IMR-90 (cell line): Measurements from ENCODE around the gene ANO9.

ENCODE experiments used
- BHLHE40 ChIP-seq: fragments of 150-350 bp; IDR thresholded peaks from 2 replicates; pipeline ENCODE4 v1.6.1; 2016; ENCODE audit warnings: mild to moderate bottlenecking, low read depth, low read length
- CEBPB ChIP-seq: IDR thresholded peaks from 2 replicates; pipeline ENCODE4 v1.6.1; 2012; ENCODE audit warnings: low read depth, low read length, improper control_type of control experiment
- CHD1 ChIP-seq: IDR thresholded peaks from 2 replicates; pipeline ENCODE4 v1.6.1; 2012; ENCODE audit warnings: low read depth, low read length, improper control_type of control experiment
- FOS ChIP-seq: fragments of 150-350 bp; IDR thresholded peaks from 2 replicates; pipeline ENCODE4 v1.6.1; 2016; ENCODE audit warnings: low read depth, low read length
- MAZ ChIP-seq: IDR thresholded peaks from 2 replicates; pipeline ENCODE4 v1.6.1; 2012; ENCODE audit warnings: low read depth, mild to moderate bottlenecking, low read length, improper control_type of control experiment, moderate library complexity, borderline replicate concordance
- MXI1 ChIP-seq: IDR thresholded peaks from 2 replicates; pipeline ENCODE4 v1.6.1; 2012; ENCODE audit warnings: low read depth, mild to moderate bottlenecking, low read length, moderate library complexity, borderline replicate concordance
- POLR2A ChIP-seq: IDR thresholded peaks from 2 replicates; pipeline ENCODE4 v1.6.1; 2012; ENCODE audit warnings: mild to moderate bottlenecking, low read depth, low read length
- RAD21 ChIP-seq: IDR thresholded peaks from 2 replicates; pipeline ENCODE4 v1.6.1; 2012; ENCODE audit warnings: low read length, improper control_type of control experiment
- RCOR1 ChIP-seq: IDR thresholded peaks from 2 replicates; pipeline ENCODE4 v1.6.1; 2012; ENCODE audit warnings: mild to moderate bottlenecking, low read length, improper control_type of control experiment; ENCODE audit not compliant: insufficient replicate concordance
- RFX5 ChIP-seq: IDR thresholded peaks from 2 replicates; pipeline ENCODE4 v1.8.0; 2012; ENCODE audit warnings: low read depth, mild to moderate bottlenecking, low read length, moderate library complexity
- SMC3 ChIP-seq: fragments of 150-350 bp; IDR thresholded peaks from 2 replicates; pipeline ENCODE4 v1.6.1; 2016; ENCODE audit warnings: low read depth, mild to moderate bottlenecking, antibody characterized with exemption, low read length, moderate library complexity
- TF ChIP-seq, protein P1 (sequence below): conservative IDR thresholded peaks from 2 replicates; pipeline ENCODE4 v1.5.1; 2012; ENCODE audit warnings: mild to moderate bottlenecking, low read depth, low read length, improper control_type of control experiment
- TF ChIP-seq, protein P2 (sequence below): fragments of 150-350 bp; IDR thresholded peaks from 2 replicates; pipeline ENCODE4 v1.6.1; 2017; ENCODE audit warnings: mild to moderate bottlenecking, antibody characterized with exemption, low read length, low read depth

DNA sequence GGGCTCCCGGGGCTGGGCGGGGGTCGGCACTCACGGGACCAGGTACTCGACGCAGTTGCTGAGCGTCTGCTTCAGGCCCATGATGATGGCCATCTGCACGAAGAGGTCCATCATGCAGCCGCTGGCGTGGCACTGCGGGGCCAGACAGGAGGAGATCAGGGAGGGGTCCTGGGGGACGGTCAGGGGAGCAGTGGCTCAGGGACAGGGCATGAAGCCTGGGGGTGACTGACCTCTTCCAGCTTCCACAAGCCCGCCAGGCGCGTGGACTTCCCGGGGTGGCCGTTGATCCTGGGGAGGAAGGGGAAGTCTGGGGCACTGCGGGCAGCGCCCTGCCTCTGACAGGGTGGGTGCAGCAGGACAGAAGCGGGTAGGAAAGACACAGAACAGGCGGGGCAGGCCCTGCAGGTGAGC lies 20.9 kb downstream of the ANO9 start:
- no peak for TF ChIP-seq RFX5
- TF ChIP-seq, protein P1, sequence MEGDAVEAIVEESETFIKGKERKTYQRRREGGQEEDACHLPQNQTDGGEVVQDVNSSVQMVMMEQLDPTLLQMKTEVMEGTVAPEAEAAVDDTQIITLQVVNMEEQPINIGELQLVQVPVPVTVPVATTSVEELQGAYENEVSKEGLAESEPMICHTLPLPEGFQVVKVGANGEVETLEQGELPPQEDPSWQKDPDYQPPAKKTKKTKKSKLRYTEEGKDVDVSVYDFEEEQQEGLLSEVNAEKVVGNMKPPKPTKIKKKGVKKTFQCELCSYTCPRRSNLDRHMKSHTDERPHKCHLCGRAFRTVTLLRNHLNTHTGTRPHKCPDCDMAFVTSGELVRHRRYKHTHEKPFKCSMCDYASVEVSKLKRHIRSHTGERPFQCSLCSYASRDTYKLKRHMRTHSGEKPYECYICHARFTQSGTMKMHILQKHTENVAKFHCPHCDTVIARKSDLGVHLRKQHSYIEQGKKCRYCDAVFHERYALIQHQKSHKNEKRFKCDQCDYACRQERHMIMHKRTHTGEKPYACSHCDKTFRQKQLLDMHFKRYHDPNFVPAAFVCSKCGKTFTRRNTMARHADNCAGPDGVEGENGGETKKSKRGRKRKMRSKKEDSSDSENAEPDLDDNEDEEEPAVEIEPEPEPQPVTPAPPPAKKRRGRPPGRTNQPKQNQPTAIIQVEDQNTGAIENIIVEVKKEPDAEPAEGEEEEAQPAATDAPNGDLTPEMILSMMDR: no peak
- TF ChIP-seq BHLHE40: no peak
- TF ChIP-seq POLR2A: no peak
- TF ChIP-seq MXI1: no peak
- TF ChIP-seq, protein P2, sequence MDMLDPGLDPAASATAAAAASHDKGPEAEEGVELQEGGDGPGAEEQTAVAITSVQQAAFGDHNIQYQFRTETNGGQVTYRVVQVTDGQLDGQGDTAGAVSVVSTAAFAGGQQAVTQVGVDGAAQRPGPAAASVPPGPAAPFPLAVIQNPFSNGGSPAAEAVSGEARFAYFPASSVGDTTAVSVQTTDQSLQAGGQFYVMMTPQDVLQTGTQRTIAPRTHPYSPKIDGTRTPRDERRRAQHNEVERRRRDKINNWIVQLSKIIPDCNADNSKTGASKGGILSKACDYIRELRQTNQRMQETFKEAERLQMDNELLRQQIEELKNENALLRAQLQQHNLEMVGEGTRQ: no peak
- no peak for TF ChIP-seq RAD21
- no peak for TF ChIP-seq CEBPB
- TF ChIP-seq RCOR1: no peak
- TF ChIP-seq MAZ: no peak
- no peak for TF ChIP-seq CHD1
- TF ChIP-seq SMC3: no peak
- no peak for TF ChIP-seq FOS
